HG02763 (cell line): ENCODE data around the gene MIB1.
"Not testable (repeated sequence)": the region's sequence is repeated elsewhere in the genome, so short reads cannot be mapped to it uniquely, and the experiment has no call there.

Experiments used
- ATAC-seq: cut with Tn5 transposase; IDR thresholded peaks from one replicate; pipeline ENCODE4 v1.9.1; 2021; ENCODE audit warnings: mild to moderate bottlenecking, moderate library complexity; ENCODE audit not compliant: unreplicated experiment

Gene MIB1

GRCh38 chr18:21743166-21743832, 2.7 kb downstream of the MIB1 start:
- no peak for ATAC-seq

GRCh38 chr18:21745231-21745630, 4.6 kb downstream of the MIB1 start:
- ATAC-seq = no peak

GRCh38 chr18:21747268-21747667, 6.7 kb downstream of the MIB1 start:
- ATAC-seq = no peak

DNA sequence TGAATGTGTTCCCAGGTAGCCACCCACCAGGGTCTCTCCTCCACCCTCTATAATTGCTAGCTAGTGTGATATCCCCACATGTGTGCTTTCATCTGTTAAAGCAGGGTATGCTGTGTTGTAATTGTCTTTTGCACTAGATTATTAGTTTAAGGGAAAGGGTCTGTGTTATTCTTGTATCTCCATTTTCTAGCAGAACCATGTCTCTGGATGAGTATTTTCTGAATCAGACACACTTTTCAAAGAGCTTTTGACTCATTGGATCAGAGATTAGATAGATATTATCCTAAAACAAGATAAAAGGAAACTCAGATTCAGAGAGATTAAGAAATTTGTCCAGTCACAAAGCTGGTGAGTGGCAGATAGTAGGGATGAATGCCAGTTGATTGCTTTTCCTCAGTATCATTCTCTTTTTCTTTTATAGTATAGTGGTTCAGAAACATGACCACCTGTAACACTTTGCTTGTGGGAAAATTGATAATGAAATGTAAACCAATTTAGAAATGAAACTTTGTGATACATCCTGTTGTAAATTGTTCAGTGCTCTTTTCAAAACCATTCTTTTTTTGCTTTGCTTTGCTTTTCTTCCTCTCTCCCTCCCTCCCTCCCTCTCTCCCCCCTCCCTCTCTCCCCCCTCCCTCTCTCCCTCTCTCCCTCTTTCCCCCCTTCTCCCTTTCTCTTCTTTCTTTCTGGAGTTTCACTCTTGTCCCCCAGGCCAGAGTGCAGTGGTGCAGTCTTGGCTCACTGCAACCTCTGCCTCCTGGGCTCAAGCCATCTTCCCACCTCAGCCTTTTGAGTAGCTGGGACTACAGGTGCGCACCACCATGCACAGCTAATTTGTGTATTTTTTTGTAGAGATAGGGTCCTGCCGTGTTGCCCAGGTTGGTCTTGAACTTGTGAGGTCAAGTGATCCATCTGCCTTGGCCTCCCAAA, 7.4 kb downstream of the MIB1 start:
- ATAC-seq = no peak

- no peak for ATAC-seq
Measured at GRCh38 chr18:21757833-21758232, 17.2 kb downstream of the MIB1 start.

- no peak for ATAC-seq
Measured at GRCh38 chr18:21759836-21760235, 19.2 kb downstream of the MIB1 start.

DNA sequence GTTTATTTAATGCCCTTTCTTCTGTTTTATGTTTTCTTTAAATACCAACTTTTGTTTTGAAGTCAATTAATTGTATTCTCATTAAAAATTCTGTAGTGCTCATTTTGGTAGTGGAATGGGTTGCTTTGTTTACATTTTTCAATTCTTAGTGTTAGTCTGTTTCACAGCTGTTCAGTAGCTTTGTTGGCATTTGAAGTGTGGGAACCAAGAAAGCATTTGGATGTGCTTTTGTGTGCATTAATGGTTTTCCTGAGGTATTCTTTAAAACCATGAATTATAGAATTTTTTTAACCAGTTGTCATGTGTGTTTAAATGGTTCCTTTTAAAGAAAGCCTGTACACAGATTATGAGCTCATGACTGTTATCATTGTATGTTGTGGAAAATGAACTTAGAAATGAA, 19.7 kb downstream of the MIB1 start:
- ATAC-seq = no peak

DNA sequence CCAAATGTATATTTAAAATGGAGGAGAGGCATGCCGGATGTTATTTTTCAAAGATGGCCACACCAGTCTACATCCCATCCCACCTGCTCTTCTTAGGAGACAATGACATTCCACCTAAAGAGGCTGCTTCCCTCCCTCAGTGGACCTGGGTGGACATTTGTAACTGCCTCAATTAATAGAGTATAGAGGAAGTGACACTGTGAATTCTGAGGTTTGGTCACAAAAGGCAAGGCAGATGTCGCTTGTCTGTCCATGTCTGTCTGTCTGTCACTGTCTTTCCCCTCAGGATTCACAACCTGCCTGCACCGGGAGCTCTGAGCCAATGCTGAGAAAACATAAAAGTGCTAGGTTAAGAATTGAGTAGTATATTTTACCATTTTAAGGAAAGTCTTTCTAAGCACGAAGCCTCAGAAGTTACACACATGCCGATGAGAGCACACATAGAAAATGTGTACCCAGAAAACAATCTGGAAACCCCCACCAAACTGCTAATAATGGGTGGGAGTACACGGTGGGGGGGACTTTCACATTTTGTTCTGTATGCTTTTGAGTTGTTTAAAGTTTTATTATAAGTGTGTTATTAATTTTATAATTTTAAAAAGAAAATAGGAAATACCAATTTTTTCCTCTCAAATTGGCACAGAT, 21.0 kb downstream of the MIB1 start:
- no peak for ATAC-seq

GRCh38 chr18:21762181-21762772, 21.7 kb downstream of the MIB1 start:
- no peak for ATAC-seq

DNA sequence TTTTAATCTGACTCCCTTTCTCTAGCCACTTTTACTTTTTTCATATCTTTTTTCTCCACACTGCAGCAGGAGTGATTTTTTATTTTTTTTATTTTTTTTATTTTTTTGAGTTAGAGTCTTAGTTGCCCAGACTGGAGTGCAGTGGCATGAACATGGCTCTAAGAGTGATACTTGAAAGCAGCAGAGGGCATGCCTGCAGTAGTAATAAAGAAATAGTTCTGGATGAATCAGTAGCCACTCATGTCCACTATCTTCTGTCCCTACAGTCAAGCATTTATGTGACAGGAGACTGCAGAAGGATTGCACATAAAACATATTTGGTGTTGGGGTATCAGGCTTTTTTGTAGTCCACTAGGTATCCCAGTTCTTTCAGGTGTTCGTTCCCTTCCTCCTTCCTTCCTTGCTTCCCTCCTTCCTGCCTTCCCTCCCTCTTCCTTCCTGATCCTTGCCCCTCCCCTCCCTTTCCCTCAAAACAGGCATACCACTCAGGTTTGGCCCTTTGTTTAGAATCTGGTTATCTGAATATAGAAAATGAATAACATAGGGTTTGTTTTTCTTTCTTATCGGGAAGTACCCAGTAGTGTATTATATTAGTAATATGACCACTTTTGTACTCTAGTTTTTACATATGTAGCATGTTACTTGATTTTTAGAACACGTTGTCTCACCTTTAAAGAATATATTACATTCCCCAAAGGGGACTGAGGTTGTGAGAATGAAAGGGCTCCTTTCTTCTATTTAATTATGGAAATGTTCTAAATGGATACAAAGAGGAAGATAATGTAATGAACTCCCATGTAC, 23.5 kb downstream of the MIB1 start:
- ATAC-seq = no peak

DNA sequence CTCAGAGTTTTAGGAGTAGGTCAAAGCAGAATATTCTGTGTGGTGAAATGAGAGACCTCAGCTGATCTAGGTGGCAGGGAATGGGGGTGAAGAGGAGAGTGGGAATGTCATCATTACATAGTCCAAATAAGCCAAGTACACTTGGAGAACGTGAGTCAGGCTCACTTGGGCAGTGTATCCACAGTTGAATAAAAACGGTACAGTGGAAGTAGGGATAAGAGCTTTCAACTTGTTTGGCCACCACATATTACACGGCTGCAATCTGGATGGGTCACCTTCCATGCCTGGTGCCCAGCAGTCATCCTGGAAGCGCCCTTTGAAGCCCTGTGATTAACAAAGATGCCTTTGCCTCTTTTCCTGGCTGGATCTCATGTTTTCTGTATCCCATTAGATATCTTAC, 28.6 kb downstream of the MIB1 start:
- no peak for ATAC-seq

DNA sequence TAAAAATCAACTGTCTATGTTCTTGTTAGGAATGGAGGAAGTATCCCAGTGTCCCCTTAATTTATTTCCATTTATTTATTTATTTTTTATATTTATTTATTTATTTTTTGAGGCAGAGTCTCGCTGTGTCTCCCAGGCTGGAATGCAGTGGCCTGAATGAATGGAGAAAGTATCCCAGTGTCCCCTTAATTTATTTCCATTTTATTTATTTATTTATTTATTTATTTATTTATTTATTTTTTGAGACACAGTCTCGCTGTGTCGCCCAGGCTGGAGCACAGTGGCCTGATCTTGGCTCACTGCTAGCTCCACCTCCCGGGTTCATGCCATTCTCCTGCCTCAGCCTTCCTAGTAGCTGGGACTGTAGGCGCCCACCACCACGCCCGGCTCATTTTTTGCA, 34.1 kb downstream of the MIB1 start:
- ATAC-seq = no peak

DNA sequence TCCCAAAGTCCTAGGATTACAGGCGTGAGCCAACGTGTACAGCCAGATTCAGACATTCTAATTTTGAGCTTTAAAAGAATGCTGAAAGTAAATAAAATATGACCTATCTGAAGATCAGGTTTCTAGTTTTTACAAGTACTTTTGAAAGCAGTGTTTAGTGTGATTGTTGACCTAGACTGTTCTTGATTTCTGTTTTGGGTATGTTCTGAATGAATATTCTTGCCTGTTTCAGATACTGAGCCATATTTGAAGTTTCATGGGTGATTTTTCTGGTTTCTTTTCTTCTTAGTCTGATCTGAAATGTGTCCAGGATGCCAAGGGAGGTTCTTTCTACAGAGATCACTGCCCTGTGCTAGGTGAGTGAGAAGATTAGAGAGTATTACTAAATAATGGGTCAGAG, 37.2 kb downstream of the MIB1 start:
- peak; percentile 70 for ATAC-seq

GRCh38 chr18:21786526-21786925, 45.9 kb downstream of the MIB1 start:
- ATAC-seq = no peak

- not testable (repeated sequence) for ATAC-seq
Measured at GRCh38 chr18:21796089-21796488, 55.5 kb downstream of the MIB1 start.

- no peak for ATAC-seq
Measured at GRCh38 chr18:21798126-21798525, 57.5 kb downstream of the MIB1 start.

GRCh38 chr18:21799721-21800120, 59.1 kb downstream of the MIB1 start:
- ATAC-seq = no peak

- ATAC-seq = no peak
Measured at GRCh38 chr18:21803495-21803894, 62.9 kb downstream of the MIB1 start.

- ATAC-seq = no peak
Measured at GRCh38 chr18:21805771-21806366, 65.3 kb downstream of the MIB1 start.

DNA sequence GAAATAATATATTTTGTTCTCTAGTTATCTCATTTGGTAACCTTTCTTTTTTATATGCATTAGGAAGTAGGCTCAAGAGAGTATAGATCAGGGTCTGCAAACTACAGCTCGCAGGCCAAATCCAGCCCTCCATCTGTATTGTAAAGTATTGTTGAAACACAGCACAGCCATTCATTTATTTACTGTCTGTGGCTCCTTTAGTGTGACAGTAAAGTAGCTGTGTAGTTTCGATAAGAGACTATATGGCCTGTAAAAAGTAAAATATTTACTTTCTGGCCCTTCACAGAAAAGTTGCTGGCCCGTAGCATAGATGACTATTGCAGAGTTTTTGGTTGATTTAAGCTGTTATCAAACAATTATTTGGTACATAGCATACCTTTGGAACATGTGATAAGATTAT, 67.6 kb downstream of the MIB1 start:
- no peak for ATAC-seq
